Measurements from ENCODE around the gene RETREG2. TPM values are rescaled to one million over a fixed set of nuclear protein-coding genes. Genes with fewer than 3 reads are reported as not detected.

RETREG2 gene
- total and polyA plus RNA-seq, 7 donors = 36.6 to 81.3 (median 43.5) TPM

DNA sequence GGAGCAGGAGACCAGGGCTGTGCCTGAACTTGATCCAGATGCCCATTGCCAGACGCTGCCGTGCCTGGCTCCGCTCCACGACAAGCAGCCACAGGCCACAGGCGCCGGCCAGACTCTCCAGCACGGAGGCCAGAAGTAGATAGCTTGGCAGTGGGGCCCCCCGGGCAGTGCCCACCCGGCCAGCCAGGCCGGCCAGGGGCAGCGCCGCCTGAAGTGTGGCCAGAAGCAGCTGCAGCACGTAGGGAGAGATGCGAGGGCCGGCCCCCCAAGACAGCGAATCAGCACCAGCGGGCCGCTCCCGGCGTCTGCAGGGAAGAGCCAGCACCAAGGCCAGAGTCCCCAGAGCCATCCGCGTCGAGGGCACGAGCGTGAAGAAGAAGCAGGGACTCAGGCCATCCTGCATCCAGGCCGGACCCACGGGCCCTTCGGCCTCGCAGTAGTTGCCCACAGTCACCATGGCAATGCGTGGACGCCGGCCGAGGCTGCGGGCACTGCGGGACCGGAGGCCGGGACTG, 40.2 kb downstream of the RETREG2 start:
- intact Hi-C loops (cut with DNase I) = loop anchor here (2.0 to 5.0 kb wide), 4 partner anchors 34 to 59 kb away; partner anchors contain the start of genes CNPPD1, DNAJB2, NHEJ1 and TUBA4A
- peaks cover 32 to 56% (median 52%) of the 10 kb centered on the region in 4 donors for H3K36me3 ChIP-seq
- DNase-seq = peak; percentile 90
- peak in 2 of 4 donors; percentile 22 to 56 for TF ChIP-seq POLR2AphosphoS5 (IDR thresholded peaks at IDR 0.05)
- peak in 1 of 4 donors; percentile 12 for TF ChIP-seq EP300 (IDR thresholded peaks at IDR 0.05)
- TF ChIP-seq POLR2A (IDR thresholded peaks at IDR 0.05) = peak in 1 of 2 donors; percentile 34
- TF ChIP-seq, protein P1, sequence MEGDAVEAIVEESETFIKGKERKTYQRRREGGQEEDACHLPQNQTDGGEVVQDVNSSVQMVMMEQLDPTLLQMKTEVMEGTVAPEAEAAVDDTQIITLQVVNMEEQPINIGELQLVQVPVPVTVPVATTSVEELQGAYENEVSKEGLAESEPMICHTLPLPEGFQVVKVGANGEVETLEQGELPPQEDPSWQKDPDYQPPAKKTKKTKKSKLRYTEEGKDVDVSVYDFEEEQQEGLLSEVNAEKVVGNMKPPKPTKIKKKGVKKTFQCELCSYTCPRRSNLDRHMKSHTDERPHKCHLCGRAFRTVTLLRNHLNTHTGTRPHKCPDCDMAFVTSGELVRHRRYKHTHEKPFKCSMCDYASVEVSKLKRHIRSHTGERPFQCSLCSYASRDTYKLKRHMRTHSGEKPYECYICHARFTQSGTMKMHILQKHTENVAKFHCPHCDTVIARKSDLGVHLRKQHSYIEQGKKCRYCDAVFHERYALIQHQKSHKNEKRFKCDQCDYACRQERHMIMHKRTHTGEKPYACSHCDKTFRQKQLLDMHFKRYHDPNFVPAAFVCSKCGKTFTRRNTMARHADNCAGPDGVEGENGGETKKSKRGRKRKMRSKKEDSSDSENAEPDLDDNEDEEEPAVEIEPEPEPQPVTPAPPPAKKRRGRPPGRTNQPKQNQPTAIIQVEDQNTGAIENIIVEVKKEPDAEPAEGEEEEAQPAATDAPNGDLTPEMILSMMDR (IDR thresholded peaks at IDR 0.05) = no peak
- H3K27me3 ChIP-seq = no peaks in the 10 kb centered on the region
- H3K9me3 ChIP-seq = no peaks in the 10 kb centered on the region
- peak overlapping the region; percentile 41 to 62 (median 54) for H3K4me3 ChIP-seq
- WGBS, 2 donors = 0 to 2% methylated on average over 37 of the region's 37 CpGs
- H3K27ac ChIP-seq = peak overlapping the region; percentile 84 to 98 (median 96)
- peaks cover 0 to 37% (median 32%) of the 10 kb centered on the region in 4 donors for H3K4me1 ChIP-seq

DNA sequence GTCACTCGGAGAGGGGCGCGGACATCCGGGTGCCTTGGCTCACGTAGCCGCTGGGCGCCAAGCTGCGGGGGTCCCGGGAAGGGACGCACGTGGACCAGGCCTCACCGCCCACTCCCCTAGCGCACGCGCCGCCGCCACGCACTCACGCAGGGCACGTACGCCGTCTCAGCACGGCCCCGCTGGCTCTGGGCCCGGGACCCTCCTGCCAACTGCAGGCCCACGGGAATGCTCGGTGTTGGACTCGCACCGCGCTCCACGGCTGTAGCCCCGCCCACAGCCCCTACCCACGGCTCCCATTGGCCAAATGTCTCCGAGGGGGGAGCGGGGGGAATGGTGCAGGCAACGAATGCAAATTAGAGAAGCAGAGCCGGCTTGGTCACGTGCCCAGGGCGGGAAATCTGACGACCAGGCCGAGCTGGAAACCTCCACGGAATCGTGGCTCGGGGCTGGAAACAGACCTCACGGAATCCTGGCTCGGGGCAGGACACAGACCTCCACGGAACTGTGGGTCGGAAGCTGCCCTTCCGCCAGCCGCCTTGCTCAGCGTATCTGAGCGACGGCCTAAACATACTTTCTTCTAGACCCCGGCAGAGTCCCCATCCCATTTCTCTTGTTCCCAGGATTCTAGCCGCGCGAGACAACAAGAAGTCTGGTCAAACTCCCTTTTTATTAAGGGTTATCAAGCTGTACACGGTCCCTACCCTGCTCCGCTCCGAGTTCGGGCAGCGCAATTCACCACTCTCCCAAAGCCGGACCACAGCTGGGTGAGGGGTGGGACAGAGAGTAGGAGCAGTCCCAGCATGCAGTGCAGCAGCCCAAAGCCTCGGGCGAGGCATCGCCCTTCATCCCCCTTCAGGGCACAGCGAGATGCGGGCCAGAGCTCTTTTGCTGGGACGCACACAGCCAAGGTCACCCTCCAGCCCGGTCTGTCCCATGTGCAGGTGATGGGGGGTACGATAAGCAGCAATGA, 40.9 kb downstream of the RETREG2 start, which contains the start of gene ABCB6:
Gene ABCB6 (minus strand): TSS at position 227 of the 970 bp plus-strand sequence. CDS start 285 bp downstream, outside the sequence.
- H3K4me1 ChIP-seq = peaks cover 0 to 37% (median 32%) of the 10 kb centered on the region in 4 donors
- DNase-seq = peak; percentile 99
- intact Hi-C loops (cut with DNase I) = loop anchor here (1.0 to 5.0 kb wide), 5 partner anchors 10 to 58 kb away; partner anchors contain the start of genes ANKZF1, ATG9A, CNPPD1 and DNAJB2
- WGBS, 2 donors = 15 to 24% methylated on average over 71 of the region's 71 CpGs
- H3K27ac ChIP-seq = peak within 1 kb of the TSS; percentile 84 to 98 (median 96)
- H3K27me3 ChIP-seq = no peaks in the 10 kb centered on the region
- TF ChIP-seq, protein P1 (IDR thresholded peaks at IDR 0.05) = no peak
- TF ChIP-seq POLR2AphosphoS5 (IDR thresholded peaks at IDR 0.05) (peak; percentile 60 to 90 (median 84)), POLR2A (IDR thresholded peaks at IDR 0.05) (peak in 1 of 2 donors; percentile 47)
- H3K4me3 ChIP-seq = peak within 1 kb of the TSS; percentile 41 to 62 (median 54)
- peaks cover 38 to 56% (median 55%) of the 10 kb centered on the region in 4 donors for H3K36me3 ChIP-seq
- no peaks in the 10 kb centered on the region for H3K9me3 ChIP-seq

DNA sequence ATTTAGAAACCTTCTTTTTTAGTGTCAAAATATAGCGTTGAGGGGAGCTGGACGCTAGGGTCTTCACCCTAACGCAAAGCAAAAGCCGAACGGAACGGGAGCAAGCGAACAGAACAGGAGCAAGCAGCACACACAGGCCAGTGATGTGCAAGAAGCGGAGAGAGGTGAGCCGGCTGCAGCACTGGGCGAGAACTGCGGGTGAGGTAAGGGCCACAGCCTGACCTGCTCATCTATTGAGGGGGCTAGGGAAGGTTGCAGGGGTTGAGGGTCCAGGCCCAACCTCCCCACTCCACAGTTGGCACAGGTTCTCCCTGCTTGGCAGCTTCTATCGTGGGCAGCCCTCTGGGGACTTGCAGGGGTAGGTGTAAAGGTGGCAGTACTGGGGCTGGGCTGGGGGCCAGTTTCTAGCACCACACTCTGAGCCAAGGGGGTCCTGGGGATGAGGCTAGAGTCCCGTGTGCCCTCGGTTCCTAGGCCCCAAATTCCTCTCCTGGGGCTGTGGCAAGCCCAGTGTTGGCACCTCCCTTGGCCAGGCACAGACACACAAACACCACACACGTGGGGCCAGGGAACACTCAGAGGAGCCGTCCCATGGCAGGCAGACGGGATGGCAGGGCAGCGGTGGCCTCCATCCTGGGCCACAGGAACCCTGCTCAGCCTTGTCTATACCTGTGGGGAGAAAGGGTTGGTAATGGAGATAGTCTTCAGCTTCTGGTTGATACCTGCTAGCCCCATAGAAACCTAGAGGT, 41.9 kb downstream of the RETREG2 start:
- Histone ChIP-seq H3K4me3 (no peak overlapping the region), H3K27ac (peak overlapping the region; percentile 84 to 98 (median 96)), H3K36me3 (peaks cover 47 to 58% (median 55%) of the 10 kb centered on the region in 4 donors), H3K4me1 (peaks cover 0 to 37% (median 32%) of the 10 kb centered on the region in 4 donors), H3K27me3 (no peaks in the 10 kb centered on the region), H3K9me3 (no peaks in the 10 kb centered on the region)
- intact Hi-C loops (cut with DNase I) = loop anchor here (1.0 to 10.0 kb wide), 6 partner anchors 9 to 165 kb away; partner anchors contain the start of genes ANKZF1, ATG9A, CNPPD1 and DNAJB2
- DNase-seq = no peak
- WGBS, 2 donors = 95% methylated on average over 18 of the region's 18 CpGs
- no peak for TF ChIP-seq POLR2AphosphoS5 (IDR thresholded peaks at IDR 0.05)
- TF ChIP-seq EP300 (IDR thresholded peaks at IDR 0.05) = no peak
- TF ChIP-seq, protein P1 (IDR thresholded peaks at IDR 0.05) = no peak
- TF ChIP-seq POLR2A (IDR thresholded peaks at IDR 0.05) = no peak
